Measurements from ENCODE around the gene DSC2. TPM values are rescaled to one million over a fixed set of nuclear protein-coding genes. Genes with fewer than 3 reads are reported as not detected.

The DSC2 gene
- total RNA-seq, 1 donor from 2014 or later: not detected

- no peak for TF ChIP-seq CTCF (IDR thresholded peaks at IDR 0.05)
- intact Hi-C loops (cut with micrococcal nuclease): no loop called here
- Mint-ChIP-seq H3K9me3 (no peaks in the 10 kb centered on the region), H3K4me1 (no peaks in the 10 kb centered on the region), H3K27me3 (peaks cover 7% of the 10 kb centered on the region), H3K27ac (no peak overlapping the region), H3K36me3 (ENCODE audit: low read depth) (no peaks in the 10 kb centered on the region), H3K4me3 (no peak overlapping the region)
- ATAC-seq (ENCODE audit: low read depth) (no peak), DNase-seq (no peak)
- POLR2A ChIA-PET: no interaction called here
- CTCF ChIA-PET: no interaction called here
These were observed 3.3 kb downstream of the DSC2 start for GRCh38 chr18:31098878-31099277.

GRCh38 chr18:31097666-31098065 lies 4.6 kb downstream of the DSC2 start:
- ATAC-seq (ENCODE audit: low read depth): no peak
- no peak for DNase-seq
- intact Hi-C loops (cut with micrococcal nuclease): no loop called here
- CTCF ChIA-PET: no interaction called here
- H3K27ac Mint-ChIP-seq: no peak overlapping the region
- H3K9me3 Mint-ChIP-seq: no peaks in the 10 kb centered on the region
- no peak for TF ChIP-seq CTCF (IDR thresholded peaks at IDR 0.05)
- no peaks in the 10 kb centered on the region for H3K4me1 Mint-ChIP-seq
- POLR2A ChIA-PET: no interaction called here
- peaks cover 7% of the 10 kb centered on the region for H3K27me3 Mint-ChIP-seq
- H3K4me3 Mint-ChIP-seq: no peak overlapping the region
- no peaks in the 10 kb centered on the region for H3K36me3 Mint-ChIP-seq (ENCODE audit: low read depth)

DNA sequence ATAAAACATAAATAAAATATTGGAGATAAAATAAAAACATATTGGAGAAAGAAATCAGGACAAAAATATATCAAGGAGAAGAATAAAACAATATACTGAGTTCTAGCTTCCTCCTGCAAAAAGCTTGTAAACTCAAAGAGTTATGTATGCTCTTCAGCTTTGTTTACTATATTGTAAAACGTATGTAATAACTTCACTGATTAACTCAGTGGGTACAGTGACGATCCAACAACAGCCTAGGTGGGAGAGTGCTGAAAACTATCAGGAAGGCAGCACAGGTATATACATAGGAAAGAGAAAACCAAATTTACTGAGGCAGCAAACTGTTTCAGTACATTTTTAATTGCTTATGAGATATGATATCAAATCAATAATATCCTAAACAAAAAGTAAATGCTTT lies 8.3 kb downstream of the DSC2 start:
- Mint-ChIP-seq H3K27ac (no peak overlapping the region), H3K9me3 (no peaks in the 10 kb centered on the region), H3K4me3 (no peak overlapping the region), H3K27me3 (no peaks in the 10 kb centered on the region), H3K36me3 (ENCODE audit: low read depth) (no peaks in the 10 kb centered on the region), H3K4me1 (no peaks in the 10 kb centered on the region)
- no peak for TF ChIP-seq CTCF (IDR thresholded peaks at IDR 0.05)
- ATAC-seq (ENCODE audit: low read depth) (no peak), DNase-seq (no peak)
- intact Hi-C loops (cut with micrococcal nuclease): no loop called here
- ChIA-PET POLR2A (no interaction called here), CTCF (no interaction called here)

DNA sequence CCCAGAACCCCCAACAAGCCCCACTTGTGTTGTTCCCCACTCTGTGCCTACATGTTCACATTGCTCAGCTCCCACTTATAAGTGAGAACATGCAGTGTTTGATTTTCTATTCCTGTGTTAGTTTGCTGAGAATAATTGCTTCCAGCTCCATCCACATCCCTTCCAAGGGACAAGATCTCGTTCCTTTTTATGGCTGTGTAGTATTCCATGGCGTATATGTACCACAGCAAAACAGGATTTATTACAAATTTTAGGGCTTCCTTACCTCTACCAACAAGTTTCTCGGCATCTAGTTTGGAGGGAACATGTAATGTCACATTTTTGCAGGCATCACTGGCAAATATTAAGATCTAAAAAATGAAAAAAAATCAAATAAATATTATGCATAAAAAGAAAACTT lies 8.9 kb downstream of the DSC2 start:
- intact Hi-C loops (cut with micrococcal nuclease): no loop called here
- ChIA-PET POLR2A (no interaction called here), CTCF (no interaction called here)
- TF ChIP-seq CTCF (IDR thresholded peaks at IDR 0.05): no peak
- Mint-ChIP-seq H3K27ac (no peak overlapping the region), H3K36me3 (ENCODE audit: low read depth) (no peaks in the 10 kb centered on the region), H3K4me1 (no peaks in the 10 kb centered on the region), H3K9me3 (no peaks in the 10 kb centered on the region), H3K4me3 (no peak overlapping the region), H3K27me3 (no peaks in the 10 kb centered on the region)
- no peak for DNase-seq
- no peak for ATAC-seq (ENCODE audit: low read depth)

DNA sequence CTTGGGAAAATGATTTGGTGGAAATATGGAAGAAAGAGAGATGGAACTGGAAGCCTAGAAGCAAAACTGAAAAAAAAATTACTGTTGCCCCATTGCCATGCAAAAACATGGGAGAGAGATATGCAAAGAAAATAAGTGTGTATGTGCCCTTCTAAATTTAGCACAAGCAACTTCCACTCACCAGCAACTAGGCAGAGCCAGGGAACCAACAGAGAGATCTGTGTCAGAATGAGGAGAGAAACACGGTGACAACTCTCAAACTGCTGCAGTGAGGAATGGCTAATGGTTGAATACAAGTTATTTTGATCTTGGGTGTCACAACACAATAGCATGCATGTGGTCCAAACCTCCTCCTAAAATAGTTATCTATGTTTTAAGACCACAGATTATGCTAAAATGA lies 10.9 kb downstream of the DSC2 start:
- intact Hi-C loops (cut with micrococcal nuclease): no loop called here
- no peaks in the 10 kb centered on the region for H3K36me3 Mint-ChIP-seq (ENCODE audit: low read depth)
- H3K9me3 Mint-ChIP-seq: no peaks in the 10 kb centered on the region
- H3K27ac Mint-ChIP-seq: no peak overlapping the region
- ChIA-PET POLR2A (no interaction called here), CTCF (no interaction called here)
- H3K4me1 Mint-ChIP-seq: no peaks in the 10 kb centered on the region
- no peak for DNase-seq
- no peak for ATAC-seq (ENCODE audit: low read depth)
- TF ChIP-seq CTCF (IDR thresholded peaks at IDR 0.05): no peak
- no peaks in the 10 kb centered on the region for H3K27me3 Mint-ChIP-seq
- no peak overlapping the region for H3K4me3 Mint-ChIP-seq
